ENCODE measurements around the gene CAMTA1. TPM values are rescaled to one million over a fixed set of nuclear protein-coding genes. Genes with fewer than 3 reads are reported as not detected.

The CAMTA1 gene
- total RNA-seq, 1 experiment from 2014 or later: 50.3 TPM

- no peak for TF ChIP-seq CTCF (IDR thresholded peaks at IDR 0.05; ENCODE audit: unreplicated experiment)
- no peak for DNase-seq
- H3K4me1 Mint-ChIP-seq (ENCODE audit: low read depth, unreplicated experiment): no peaks in the 10 kb centered on the region
- no TSS peak for BruUV-seq (replicated peaks)
- intact Hi-C loops (cut with micrococcal nuclease; ENCODE audit: unreplicated experiment): no loop called here
- H3K4me3 Mint-ChIP-seq (ENCODE audit: low read depth, unreplicated experiment): no peak overlapping the region
- H3K27ac Mint-ChIP-seq (ENCODE audit: unreplicated experiment): no peak overlapping the region
- no peaks in the 10 kb centered on the region for H3K36me3 Mint-ChIP-seq (ENCODE audit: insufficient read depth, unreplicated experiment)
- CTCF ChIA-PET: no interaction called here
- H3K9me3 Mint-ChIP-seq (ENCODE audit: low read depth, unreplicated experiment): no peaks in the 10 kb centered on the region
- peaks cover 26% of the 10 kb centered on the region for H3K27me3 Mint-ChIP-seq (ENCODE audit: unreplicated experiment)
These were observed 723.8 kb downstream of the CAMTA1 start for GRCh38 chr1:7508934-7509519.

- Mint-ChIP-seq H3K4me1 (ENCODE audit: low read depth, unreplicated experiment) (no peaks in the 10 kb centered on the region), H3K27me3 (ENCODE audit: unreplicated experiment) (peaks cover 31% of the 10 kb centered on the region), H3K27ac (ENCODE audit: unreplicated experiment) (no peak overlapping the region), H3K9me3 (ENCODE audit: low read depth, unreplicated experiment) (no peaks in the 10 kb centered on the region), H3K36me3 (ENCODE audit: insufficient read depth, unreplicated experiment) (no peaks in the 10 kb centered on the region), H3K4me3 (ENCODE audit: low read depth, unreplicated experiment) (no peak overlapping the region)
- no peak for TF ChIP-seq CTCF (IDR thresholded peaks at IDR 0.05; ENCODE audit: unreplicated experiment)
- CTCF ChIA-PET: no interaction called here
- no TSS peak for BruUV-seq (replicated peaks)
- intact Hi-C loops (cut with micrococcal nuclease; ENCODE audit: unreplicated experiment): no loop called here
- no peak for DNase-seq
These were observed 724.3 kb downstream of the CAMTA1 start for GRCh38 chr1:7509598-7509997.

- DNase-seq: no peak
- Mint-ChIP-seq H3K4me1 (ENCODE audit: low read depth, unreplicated experiment) (no peaks in the 10 kb centered on the region), H3K36me3 (ENCODE audit: insufficient read depth, unreplicated experiment) (no peaks in the 10 kb centered on the region), H3K27me3 (ENCODE audit: unreplicated experiment) (peaks cover 31% of the 10 kb centered on the region), H3K4me3 (ENCODE audit: low read depth, unreplicated experiment) (no peak overlapping the region), H3K27ac (ENCODE audit: unreplicated experiment) (no peak overlapping the region), H3K9me3 (ENCODE audit: low read depth, unreplicated experiment) (no peaks in the 10 kb centered on the region)
- CTCF ChIA-PET: no interaction called here
- intact Hi-C loops (cut with micrococcal nuclease; ENCODE audit: unreplicated experiment): no loop called here
- BruUV-seq (replicated peaks): no TSS peak
- TF ChIP-seq CTCF (IDR thresholded peaks at IDR 0.05; ENCODE audit: unreplicated experiment): no peak
These were observed 725.2 kb downstream of the CAMTA1 start for GRCh38 chr1:7510389-7510931.

GRCh38 chr1:7511381-7511780 lies 726.1 kb downstream of the CAMTA1 start:
- no TSS peak for BruUV-seq (replicated peaks)
- Mint-ChIP-seq H3K4me1 (ENCODE audit: low read depth, unreplicated experiment) (no peaks in the 10 kb centered on the region), H3K27ac (ENCODE audit: unreplicated experiment) (no peak overlapping the region), H3K36me3 (ENCODE audit: insufficient read depth, unreplicated experiment) (no peaks in the 10 kb centered on the region), H3K9me3 (ENCODE audit: low read depth, unreplicated experiment) (no peaks in the 10 kb centered on the region), H3K27me3 (ENCODE audit: unreplicated experiment) (peaks cover 31% of the 10 kb centered on the region), H3K4me3 (ENCODE audit: low read depth, unreplicated experiment) (no peak overlapping the region)
- intact Hi-C loops (cut with micrococcal nuclease; ENCODE audit: unreplicated experiment): no loop called here
- DNase-seq: no peak
- no peak for TF ChIP-seq CTCF (IDR thresholded peaks at IDR 0.05; ENCODE audit: unreplicated experiment)
- CTCF ChIA-PET: interaction anchor here (0.9 kb wide), 1 partner anchor 10 kb away, joined by 3 read pairs; no protein-coding TSS in a partner anchor
